Activated T-helper 17 cell treated with anti-CD3 and anti-CD28 coated beads, Interleukin-2, amount 50 U/mL, for 72 hours (primary cell): ENCODE data around the gene IGFALS. TPM values are rescaled to one million over a fixed set of nuclear protein-coding genes. Genes with fewer than 3 reads are reported as not detected.

Experiments
- ATAC-seq: fragments of 150-1000 bp; cut with Tn5 transposase; replicated peaks from 2 replicates; pipeline ENCODE4 v1.10.0; 2021; ENCODE audit warnings: mild to moderate bottlenecking, moderate library complexity
- H3K27ac Mint-ChIP-seq: one replicate; pipeline ENCODE4 v1.8.0; 2022; ENCODE audit warnings: mixed read lengths
- H3K27me3 Mint-ChIP-seq: one replicate; pipeline ENCODE4 v1.8.0; 2022; ENCODE audit warnings: mixed read lengths
- H3K36me3 Mint-ChIP-seq: one replicate; pipeline ENCODE4 v1.8.0; 2022; ENCODE audit warnings: low read depth, mild to moderate bottlenecking, mixed read lengths
- H3K4me1 Mint-ChIP-seq: one replicate; pipeline ENCODE4 v1.8.0; 2022; ENCODE audit warnings: mixed read lengths
- H3K4me3 Mint-ChIP-seq: one replicate; pipeline ENCODE4 v1.8.0; 2022; ENCODE audit warnings: mild to moderate bottlenecking, mixed read lengths
- H3K9me3 Mint-ChIP-seq: one replicate; pipeline ENCODE4 v1.8.0; 2022; ENCODE audit warnings: mixed read lengths
- total RNA-seq, 2 donors: library from RNA; stranded (reverse); gene quantifications; one replicate each; pipeline ENCODE4 v1.2.3, GENCODE V29; 2022

Gene IGFALS
- total RNA-seq, 2 donors from 2014 or later = 0.13 to 0.15 TPM

- Mint-ChIP-seq H3K9me3 (no peaks in the 10 kb centered on the region), H3K4me1 (peaks cover 7% of the 10 kb centered on the region), H3K27me3 (no peaks in the 10 kb centered on the region), H3K4me3 (peak within 1 kb of the TSS; percentile 100), H3K36me3 (peaks cover 36% of the 10 kb centered on the region), H3K27ac (peak within 1 kb of the TSS; percentile 99)
- ATAC-seq = peak; percentile 63
Measured at GRCh38 chr16:1771188-1771863, 22.2 kb downstream of the IGFALS start, which contains the start of gene NME3. NME3 (minus strand) TSS chr16:1771543; CDS start chr16:1771534, 9 bp downstream.

DNA sequence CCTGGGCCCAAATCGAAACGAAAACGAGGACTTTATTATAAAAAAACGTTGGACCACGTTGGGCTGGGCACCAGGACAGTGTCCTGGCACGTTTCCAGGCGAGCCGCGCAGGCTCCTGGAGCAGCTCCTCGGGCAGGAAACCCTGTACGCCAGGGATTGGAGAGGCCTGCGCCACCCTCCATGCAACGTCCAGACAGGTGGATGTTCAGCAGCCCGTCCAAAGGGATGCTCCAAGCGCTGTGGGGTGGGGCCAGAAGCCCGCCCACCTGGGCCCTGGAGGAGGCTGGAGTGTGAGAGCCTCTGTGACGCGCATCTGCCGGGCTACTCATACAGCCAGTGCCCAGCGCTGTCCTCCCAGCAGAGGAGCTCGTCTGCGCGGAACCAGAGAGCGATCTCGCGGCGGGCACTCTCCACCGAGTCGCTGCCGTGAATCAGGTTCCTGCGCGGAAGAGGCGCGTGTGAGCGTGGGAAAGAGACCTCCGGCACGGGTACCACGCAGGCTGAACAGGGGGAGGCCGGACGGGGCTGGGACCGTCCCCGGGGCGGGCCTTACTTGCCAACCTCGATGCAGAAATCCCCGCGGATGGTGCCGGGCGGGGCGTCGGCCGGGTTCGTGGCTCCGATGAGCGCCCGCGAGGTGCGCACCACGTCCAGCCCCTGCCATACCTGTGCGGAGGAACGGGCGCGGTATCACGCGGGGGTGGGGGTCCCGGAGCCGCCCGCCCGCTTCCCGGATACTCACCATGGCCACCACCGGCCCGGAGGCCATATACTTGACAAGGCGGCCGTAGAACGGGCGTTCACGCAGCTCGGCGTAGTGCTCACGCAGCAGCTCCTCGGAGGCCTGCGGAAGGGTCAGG is 22.9 kb downstream of the IGFALS start:
- Mint-ChIP-seq H3K27me3 (no peaks in the 10 kb centered on the region), H3K4me3 (peak overlapping the region; percentile 100), H3K27ac (peak overlapping the region; percentile 78), H3K4me1 (peaks cover 7% of the 10 kb centered on the region), H3K36me3 (peaks cover 36% of the 10 kb centered on the region), H3K9me3 (no peaks in the 10 kb centered on the region)
- peak; percentile 38 for ATAC-seq

DNA sequence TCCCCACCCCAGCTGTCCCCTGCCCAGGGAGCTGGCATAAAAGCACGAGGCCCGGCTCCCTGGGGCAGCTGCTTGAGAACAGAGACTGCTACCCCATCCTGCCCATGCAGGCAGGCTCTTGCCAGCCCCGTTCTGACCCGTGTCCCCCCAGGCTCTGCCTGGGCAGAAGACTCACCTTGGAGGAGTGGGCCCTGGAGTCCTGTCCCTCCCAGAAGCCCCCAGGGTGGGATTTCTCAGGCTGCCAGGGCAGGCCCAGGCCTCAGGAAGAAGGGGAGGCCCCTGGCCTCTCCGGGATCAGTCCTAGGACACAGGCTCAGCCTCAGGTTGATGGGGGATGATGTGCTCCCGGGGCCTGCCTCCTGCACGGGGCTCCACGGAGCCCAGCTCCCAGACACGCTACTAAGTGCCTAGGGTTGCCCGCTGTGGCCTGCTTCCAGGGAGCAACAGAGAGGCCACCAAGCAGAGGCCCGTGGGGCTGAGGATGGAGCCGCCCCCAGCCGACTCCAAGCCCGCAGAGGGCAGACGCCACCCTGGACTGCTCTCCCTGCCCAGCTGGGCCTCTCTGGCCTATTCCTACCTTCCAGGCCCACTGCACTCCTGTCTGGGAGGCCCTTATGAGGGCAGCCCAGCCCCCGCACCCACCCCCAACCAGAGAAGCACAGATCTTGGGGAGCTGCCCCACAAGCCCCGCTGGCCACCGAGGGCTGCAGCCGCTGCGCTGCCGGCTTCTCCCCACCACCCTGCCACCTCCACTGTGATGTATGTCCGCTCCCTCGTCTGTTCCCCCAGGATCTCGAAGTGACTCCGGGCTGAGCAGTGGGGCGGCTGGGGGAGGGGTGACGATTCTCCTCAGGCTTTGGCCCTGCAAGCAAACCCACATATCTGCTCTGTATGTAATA is 23.9 kb downstream of the IGFALS start:
- H3K4me1 Mint-ChIP-seq = peaks cover 7% of the 10 kb centered on the region
- peak overlapping the region; percentile 100 for H3K4me3 Mint-ChIP-seq
- H3K27me3 Mint-ChIP-seq = no peaks in the 10 kb centered on the region
- ATAC-seq = no peak
- peaks cover 36% of the 10 kb centered on the region for H3K36me3 Mint-ChIP-seq
- peak overlapping the region; percentile 78 for H3K27ac Mint-ChIP-seq
- H3K9me3 Mint-ChIP-seq = no peaks in the 10 kb centered on the region

- H3K27ac Mint-ChIP-seq = no peak overlapping the region
- no peak for ATAC-seq
- H3K27me3 Mint-ChIP-seq = no peaks in the 10 kb centered on the region
- peaks cover 7% of the 10 kb centered on the region for H3K4me1 Mint-ChIP-seq
- no peaks in the 10 kb centered on the region for H3K9me3 Mint-ChIP-seq
- H3K36me3 Mint-ChIP-seq = peaks cover 36% of the 10 kb centered on the region
- H3K4me3 Mint-ChIP-seq = no peak overlapping the region
Measured at GRCh38 chr16:1768767-1769401, 24.6 kb downstream of the IGFALS start.

DNA sequence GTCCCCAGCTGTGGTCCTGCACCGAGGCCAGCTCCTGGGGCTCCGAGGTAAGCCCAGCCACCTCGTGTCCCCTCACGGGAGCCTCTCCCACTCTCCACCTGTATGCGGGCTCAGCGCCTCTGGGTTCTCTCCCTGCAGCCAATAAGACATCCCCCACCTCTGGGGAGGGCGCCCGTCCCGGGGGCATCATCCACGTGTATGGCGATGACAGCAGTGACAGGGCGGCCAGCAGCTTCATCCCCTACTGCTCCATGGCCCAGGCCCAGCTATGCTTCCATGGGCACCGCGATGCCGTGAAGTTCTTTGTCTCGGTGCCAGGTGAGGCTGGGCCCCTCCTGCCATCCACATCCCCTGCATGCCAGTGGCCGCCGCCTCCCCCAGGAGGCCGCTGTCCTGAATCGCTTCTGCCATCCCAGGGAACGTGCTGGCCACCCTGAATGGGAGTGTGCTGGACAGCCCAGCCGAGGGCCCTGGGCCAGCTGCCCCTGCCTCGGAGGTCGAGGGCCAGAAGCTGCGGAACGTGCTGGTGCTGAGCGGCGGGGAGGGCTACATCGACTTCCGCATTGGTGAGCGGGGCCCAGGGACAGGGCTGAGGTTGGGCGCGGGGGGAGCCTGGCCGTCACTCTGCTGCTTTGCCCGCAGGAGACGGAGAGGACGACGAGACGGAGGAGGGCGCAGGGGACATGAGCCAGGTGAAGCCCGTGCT is 25.3 kb downstream of the IGFALS start:
- ATAC-seq = no peak
- H3K4me1 Mint-ChIP-seq = peaks cover 7% of the 10 kb centered on the region
- no peaks in the 10 kb centered on the region for H3K9me3 Mint-ChIP-seq
- peaks cover 36% of the 10 kb centered on the region for H3K36me3 Mint-ChIP-seq
- peak overlapping the region; percentile 25 for H3K27ac Mint-ChIP-seq
- H3K27me3 Mint-ChIP-seq = no peaks in the 10 kb centered on the region
- no peak overlapping the region for H3K4me3 Mint-ChIP-seq

DNA sequence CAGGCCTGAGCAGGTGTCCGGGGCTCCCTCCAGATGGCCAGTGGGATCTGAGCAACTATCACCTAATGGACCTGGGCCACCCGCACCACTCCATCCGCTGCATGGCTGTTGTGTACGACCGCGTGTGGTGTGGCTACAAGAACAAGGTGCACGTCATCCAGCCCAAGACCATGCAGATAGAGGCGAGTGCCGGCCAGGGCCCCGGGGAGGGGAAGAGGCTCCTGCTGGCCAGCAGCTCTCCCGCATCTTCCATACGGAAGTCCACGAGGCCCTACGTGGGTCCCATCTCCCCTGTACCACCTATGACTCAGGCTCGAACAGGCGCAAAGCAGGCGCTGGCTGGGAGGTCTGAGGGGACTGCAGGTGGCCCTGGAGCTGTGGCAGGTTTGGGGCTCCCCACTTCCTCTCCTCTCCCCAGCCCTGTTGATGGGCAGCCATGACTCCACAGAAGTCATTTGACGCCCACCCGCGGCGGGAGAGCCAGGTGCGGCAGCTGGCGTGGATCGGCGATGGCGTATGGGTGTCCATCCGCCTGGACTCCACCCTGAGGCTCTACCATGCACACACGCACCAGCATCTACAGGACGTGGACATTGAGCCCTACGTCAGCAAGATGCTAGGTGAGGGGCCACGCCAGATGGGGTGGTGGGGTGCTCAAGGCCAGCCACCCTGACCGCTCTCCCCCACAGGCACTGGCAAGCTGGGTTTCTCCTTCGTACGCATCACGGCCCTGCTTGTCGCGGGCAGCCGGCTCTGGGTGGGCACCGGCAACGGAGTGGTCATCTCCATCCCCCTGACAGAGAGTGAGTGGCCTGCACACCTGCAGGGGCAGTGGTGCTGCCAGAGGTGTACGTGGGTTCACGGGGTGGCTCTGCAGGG is 26.1 kb downstream of the IGFALS start:
- H3K9me3 Mint-ChIP-seq = no peaks in the 10 kb centered on the region
- H3K4me3 Mint-ChIP-seq = no peak overlapping the region
- peaks cover 7% of the 10 kb centered on the region for H3K4me1 Mint-ChIP-seq
- ATAC-seq = no peak
- H3K27ac Mint-ChIP-seq = no peak overlapping the region
- peaks cover 35% of the 10 kb centered on the region for H3K36me3 Mint-ChIP-seq
- H3K27me3 Mint-ChIP-seq = no peaks in the 10 kb centered on the region

DNA sequence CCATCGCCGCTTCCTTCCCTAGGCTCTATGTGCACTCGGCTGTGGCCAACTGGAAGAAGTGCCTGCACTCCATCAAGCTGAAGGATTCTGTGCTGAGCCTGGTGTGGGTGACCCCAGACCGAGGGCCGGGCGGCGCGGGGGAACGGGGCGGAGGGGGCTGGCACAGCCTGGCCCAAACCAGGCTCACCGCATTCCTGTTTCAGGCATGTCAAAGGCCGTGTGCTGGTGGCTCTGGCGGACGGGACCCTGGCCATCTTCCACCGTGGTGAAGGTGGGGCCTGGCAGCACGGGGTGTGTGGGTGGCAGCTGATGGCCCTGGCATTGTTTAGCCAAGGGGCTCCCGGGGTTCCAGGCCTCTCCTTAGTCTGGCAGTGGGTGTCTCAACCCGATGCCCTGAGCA is 26.8 kb downstream of the IGFALS start:
- Mint-ChIP-seq H3K27ac (no peak overlapping the region), H3K27me3 (no peaks in the 10 kb centered on the region), H3K36me3 (peaks cover 28% of the 10 kb centered on the region), H3K4me3 (no peak overlapping the region), H3K9me3 (no peaks in the 10 kb centered on the region), H3K4me1 (peaks cover under 1% of the 10 kb centered on the region)
- no peak for ATAC-seq

- Mint-ChIP-seq H3K36me3 (peaks cover 29% of the 10 kb centered on the region), H3K27me3 (no peaks in the 10 kb centered on the region), H3K27ac (no peak overlapping the region), H3K9me3 (no peaks in the 10 kb centered on the region), H3K4me1 (no peaks in the 10 kb centered on the region), H3K4me3 (no peak overlapping the region)
- ATAC-seq = no peak
Measured at GRCh38 chr16:1766231-1766630, 27.3 kb downstream of the IGFALS start.

DNA sequence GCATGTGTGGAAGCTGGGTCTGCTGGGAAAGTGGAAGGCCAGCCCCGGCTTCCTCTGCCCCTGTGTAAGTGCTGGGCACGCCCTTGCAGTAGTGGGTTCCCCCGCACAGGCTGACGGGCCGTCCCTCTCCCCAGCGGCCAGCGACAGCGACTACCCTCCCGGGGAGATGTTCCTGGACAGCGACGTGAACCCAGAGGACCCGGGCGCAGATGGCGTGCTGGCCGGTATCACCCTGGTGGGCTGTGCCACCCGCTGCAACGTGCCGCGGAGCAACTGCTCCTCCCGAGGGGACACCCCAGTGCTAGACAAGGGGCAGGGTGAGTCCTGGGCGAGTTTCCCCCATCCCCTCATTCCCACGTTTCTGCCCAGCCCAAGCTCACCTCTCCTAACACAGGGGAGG is 27.7 kb downstream of the IGFALS start:
- Mint-ChIP-seq H3K4me3 (no peak overlapping the region), H3K36me3 (peaks cover 33% of the 10 kb centered on the region), H3K27me3 (no peaks in the 10 kb centered on the region), H3K4me1 (no peaks in the 10 kb centered on the region), H3K9me3 (no peaks in the 10 kb centered on the region), H3K27ac (no peak overlapping the region)
- no peak for ATAC-seq

- Mint-ChIP-seq H3K27me3 (no peaks in the 10 kb centered on the region), H3K27ac (no peak overlapping the region), H3K4me3 (no peak overlapping the region), H3K4me1 (no peaks in the 10 kb centered on the region), H3K36me3 (peaks cover 31% of the 10 kb centered on the region), H3K9me3 (no peaks in the 10 kb centered on the region)
- no peak for ATAC-seq
Measured at GRCh38 chr16:1764971-1765370, 28.5 kb downstream of the IGFALS start.

DNA sequence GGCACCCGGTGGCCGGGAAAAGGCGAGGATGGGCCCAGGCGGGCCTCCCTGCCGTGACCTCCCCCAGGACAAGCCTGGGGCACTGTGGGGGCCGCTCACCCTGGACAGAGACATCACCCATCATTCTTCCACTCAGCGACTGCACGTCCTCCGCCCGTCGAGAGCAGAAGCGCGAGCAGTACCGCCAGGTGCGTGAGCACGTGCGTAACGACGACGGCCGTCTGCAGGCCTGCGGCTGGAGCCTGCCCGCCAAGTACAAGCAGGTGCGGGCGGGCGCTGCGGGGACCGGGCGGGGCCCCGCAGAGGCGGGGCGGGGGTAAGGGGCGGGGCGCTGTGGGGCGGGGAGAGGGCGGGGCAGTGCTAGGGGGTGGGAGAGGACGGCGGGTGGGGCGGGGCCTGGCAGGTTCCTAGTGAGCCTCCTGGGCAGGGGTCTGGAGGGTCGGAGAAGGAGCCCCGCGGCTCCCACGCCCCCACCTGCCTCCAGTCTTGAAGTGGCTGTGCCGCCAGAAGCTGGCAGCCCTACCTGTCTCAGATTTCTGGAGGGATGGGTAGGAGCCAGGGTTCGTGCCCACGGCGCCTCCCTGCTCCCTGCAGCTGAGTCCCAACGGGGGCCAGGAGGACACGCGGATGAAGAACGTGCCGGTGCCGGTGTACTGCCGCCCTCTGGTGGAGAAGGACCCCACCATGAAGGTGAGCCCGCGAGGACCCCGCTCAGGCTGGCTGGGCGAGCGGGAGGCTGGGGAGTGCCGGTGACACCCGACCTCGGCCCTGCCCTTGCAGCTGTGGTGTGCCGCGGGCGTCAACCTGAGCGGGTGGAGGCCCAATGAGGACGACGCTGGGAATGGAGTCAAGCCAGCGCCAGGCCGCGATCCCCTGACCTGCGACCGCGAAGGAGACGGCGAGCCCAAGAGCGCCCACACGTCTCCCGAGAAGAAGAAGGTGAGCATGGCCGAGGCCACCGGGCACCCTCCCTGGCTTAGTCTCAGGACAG is 29.7 kb downstream of the IGFALS start:
- ATAC-seq = no peak
- Mint-ChIP-seq H3K4me3 (no peak overlapping the region), H3K27me3 (no peaks in the 10 kb centered on the region), H3K9me3 (no peaks in the 10 kb centered on the region), H3K4me1 (no peaks in the 10 kb centered on the region), H3K36me3 (peaks cover 27% of the 10 kb centered on the region), H3K27ac (no peak overlapping the region)
